Fibroblast of the aortic adventitia (primary cell): ENCODE data around the gene ZMYM4. TPM values are rescaled to one million over a fixed set of nuclear protein-coding genes. Genes with fewer than 3 reads are reported as not detected.
"Not testable (repeated sequence)": the region's sequence is repeated elsewhere in the genome, so short reads cannot be mapped to it uniquely, and the experiment has no call there.

Experiments
- DNase-seq: peaks from one replicate; pipeline ENCODE4 v3.0.0-alpha.2; 2010; ENCODE audit warnings: low read depth
- H3K4me3 ChIP-seq: 2 replicates; pipeline ENCODE4 v1.5.1; 2011; ENCODE audit warnings: low read depth, mild to moderate bottlenecking, control low read depth, low read length, moderate library complexity
- total RNA-seq: library from RNA; depleted of rRNA; stranded (reverse); fragments of >200 nt; gene quantifications from 2 replicates; pipeline ENCODE4 v1.2.3, GENCODE V29; 2012; ENCODE audit warnings: low replicate concordance
- TF ChIP-seq, protein P1 (sequence below): IDR thresholded peaks from 2 replicates; pipeline ENCODE4 v1.5.1; 2011; ENCODE audit warnings: mild to moderate bottlenecking, low read length, control low read depth, inconsistent platforms; ENCODE audit not compliant: insufficient read depth

Gene ZMYM4
- total RNA-seq, 1 donor, result 52.2 TPM

DNA sequence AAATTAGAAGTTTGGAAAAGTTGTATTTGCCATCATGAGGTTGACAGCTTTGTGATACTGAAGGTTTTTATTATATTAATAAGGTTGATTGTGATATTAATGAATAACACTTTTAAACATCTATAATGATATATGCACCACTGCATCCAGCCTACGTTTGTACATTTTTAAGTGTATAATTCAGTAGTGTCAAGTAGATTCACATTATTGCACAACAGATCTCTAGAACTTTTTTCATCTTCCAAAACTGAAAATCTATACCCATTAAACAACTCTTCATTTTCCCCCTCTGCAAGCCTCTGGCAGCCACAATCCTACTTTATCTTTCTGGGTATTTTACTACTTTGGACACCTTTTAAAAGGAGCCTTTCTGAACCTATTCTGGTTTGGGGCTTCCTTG lies 37.2 kb upstream of the ZMYM4 start:
- no peak for DNase-seq
- H3K4me3 ChIP-seq, result no peak overlapping the region
- TF ChIP-seq, protein P1, sequence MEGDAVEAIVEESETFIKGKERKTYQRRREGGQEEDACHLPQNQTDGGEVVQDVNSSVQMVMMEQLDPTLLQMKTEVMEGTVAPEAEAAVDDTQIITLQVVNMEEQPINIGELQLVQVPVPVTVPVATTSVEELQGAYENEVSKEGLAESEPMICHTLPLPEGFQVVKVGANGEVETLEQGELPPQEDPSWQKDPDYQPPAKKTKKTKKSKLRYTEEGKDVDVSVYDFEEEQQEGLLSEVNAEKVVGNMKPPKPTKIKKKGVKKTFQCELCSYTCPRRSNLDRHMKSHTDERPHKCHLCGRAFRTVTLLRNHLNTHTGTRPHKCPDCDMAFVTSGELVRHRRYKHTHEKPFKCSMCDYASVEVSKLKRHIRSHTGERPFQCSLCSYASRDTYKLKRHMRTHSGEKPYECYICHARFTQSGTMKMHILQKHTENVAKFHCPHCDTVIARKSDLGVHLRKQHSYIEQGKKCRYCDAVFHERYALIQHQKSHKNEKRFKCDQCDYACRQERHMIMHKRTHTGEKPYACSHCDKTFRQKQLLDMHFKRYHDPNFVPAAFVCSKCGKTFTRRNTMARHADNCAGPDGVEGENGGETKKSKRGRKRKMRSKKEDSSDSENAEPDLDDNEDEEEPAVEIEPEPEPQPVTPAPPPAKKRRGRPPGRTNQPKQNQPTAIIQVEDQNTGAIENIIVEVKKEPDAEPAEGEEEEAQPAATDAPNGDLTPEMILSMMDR, result no peak

DNA sequence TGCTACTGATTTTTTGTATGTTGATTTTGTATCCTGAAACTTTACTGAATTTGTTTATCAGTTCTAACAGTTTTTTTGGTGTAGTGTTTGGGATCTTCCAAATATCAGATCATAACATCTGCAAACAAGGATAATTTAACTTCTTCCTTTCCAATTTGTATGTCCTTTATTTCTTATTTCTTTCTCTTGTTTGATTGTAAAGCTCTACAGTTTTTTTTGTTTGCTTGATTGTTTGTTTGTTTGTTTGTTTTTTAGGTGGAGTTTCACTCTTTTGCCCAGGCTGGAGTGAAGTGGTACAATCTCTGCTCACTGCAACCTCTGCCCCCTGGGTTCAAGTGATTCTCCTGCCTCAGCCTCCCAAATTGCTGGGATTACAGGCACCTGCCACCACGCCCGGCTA lies 31.7 kb upstream of the ZMYM4 start:
- DNase-seq, H3K4me3 ChIP-seq: not testable (repeated sequence)

DNA sequence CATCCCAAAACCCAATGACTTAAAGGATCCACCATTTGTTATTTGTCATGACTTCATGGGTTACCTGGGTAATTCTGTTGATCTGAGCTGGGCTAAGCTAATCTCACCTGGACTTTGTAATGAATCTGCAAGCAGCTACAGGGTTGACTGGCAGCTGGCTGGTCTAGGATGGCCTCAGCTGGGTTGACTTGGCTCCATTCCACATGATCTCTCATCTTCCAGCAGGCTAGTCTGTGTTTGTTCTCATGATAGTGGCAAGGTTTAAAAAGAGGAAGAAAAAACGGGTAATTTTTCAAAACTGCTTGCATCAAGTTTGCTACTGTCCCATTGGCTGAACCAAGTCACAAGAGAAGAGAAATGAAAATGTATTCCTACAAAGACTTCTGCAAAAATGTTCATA lies 24.8 kb upstream of the ZMYM4 start:
- TF ChIP-seq, protein P1, result no peak
- no peak overlapping the region for H3K4me3 ChIP-seq
- DNase-seq, result no peak

DNA sequence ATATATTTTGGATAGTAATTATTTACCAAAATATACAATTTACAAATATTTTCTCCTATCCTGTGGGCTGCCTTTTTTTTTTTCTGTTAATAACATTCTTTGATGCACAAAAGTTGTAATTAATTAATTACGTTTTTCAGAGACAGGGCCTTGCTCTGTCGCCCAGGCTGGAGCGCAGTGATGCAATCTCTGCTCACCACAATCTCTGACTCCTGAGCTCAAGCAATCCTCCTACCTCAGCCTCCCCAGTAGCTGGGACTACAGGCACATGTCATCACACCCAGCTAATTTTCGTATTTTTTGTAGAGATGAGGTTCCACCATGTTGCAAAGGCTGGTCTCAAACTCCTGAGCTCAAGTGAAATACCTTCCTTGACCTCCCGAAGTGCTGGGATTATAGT lies 21.3 kb upstream of the ZMYM4 start:
- no peak for DNase-seq
- no peak overlapping the region for H3K4me3 ChIP-seq
- TF ChIP-seq, protein P1, result no peak

DNA sequence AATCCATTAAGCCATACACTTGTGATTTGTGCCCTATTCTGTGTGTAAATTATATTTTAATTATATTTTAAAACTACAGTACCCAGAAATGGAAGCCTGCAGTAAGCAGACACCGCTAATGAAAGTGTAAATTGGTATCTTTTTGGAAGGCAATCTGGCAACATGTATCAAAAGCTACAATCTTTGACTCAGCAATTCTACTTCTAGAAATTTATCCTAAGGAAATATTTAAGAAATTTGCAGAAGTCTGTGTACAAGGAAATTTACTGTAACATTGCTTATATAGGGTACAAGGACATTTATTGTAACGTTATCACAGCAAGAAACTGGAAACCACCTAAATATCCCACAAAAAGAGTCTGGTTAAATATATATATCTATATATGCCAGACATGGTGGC lies 14.6 kb upstream of the ZMYM4 start:
- H3K4me3 ChIP-seq, result no peak overlapping the region
- no peak for DNase-seq
- TF ChIP-seq, protein P1, result no peak

DNA sequence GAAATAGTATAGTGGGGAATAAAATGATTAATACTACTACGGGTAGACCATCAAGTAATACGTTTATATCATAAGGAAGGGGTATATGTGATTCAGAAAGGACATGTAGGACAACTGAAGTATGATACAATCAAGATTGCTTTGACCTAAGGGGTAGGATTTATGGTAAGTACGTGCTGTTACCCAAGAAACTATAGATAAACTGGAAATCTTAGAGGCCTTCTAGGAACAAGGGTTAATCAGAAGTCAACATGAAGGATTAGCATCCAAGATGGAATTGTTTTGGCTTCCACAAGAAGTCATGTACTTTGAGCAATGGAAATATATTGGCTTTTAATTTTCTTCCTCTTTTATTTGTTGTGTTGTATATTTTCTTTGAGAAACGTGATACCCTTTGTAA lies 13.2 kb upstream of the ZMYM4 start:
- H3K4me3 ChIP-seq, result no peak overlapping the region
- no peak for DNase-seq
- TF ChIP-seq, protein P1, result no peak

DNA sequence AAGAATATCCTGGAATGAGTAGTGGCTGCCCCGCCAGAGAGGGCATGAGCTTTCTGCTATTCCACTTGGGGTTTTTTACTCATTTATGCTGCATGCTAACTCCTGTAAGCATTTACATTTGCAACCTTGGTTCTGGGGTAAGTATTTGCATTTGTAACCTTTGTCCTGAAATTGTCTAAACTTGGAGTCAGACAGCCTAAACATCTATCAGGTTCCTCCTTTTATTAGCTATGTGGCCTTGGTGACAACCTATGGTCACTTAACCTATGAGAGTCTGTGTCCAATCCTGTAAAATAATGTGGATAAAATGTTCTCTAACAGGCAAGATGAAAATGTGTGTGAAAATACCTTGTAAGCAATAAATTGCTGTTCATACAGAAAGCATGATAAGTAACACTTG lies 8.9 kb upstream of the ZMYM4 start:
- TF ChIP-seq, protein P1, result no peak
- DNase-seq, result no peak
- H3K4me3 ChIP-seq, result no peak overlapping the region
